Osteocyte (in vitro differentiated cells): ENCODE data around the gene EVC. TPM values are rescaled to one million over a fixed set of nuclear protein-coding genes. Genes with fewer than 3 reads are reported as not detected.

Source experiments
- DNase-seq: peaks from one replicate; pipeline ENCODE4 v3.0.0; 2021; ENCODE audit warnings: mixed read lengths; ENCODE audit not compliant: unreplicated experiment; ENCODE audit errors: extremely low spot score
- H3K27ac Mint-ChIP-seq: one replicate; pipeline ENCODE4 v1.8.0; 2021; ENCODE audit warnings: mild to moderate bottlenecking, mixed read lengths; ENCODE audit not compliant: unreplicated experiment
- H3K27me3 Mint-ChIP-seq: one replicate; pipeline ENCODE4 v1.8.0; 2021; ENCODE audit warnings: mixed read lengths; ENCODE audit not compliant: unreplicated experiment
- H3K36me3 Mint-ChIP-seq: one replicate; pipeline ENCODE4 v1.8.0; 2021; ENCODE audit warnings: mixed read lengths; ENCODE audit not compliant: unreplicated experiment
- H3K4me1 Mint-ChIP-seq: one replicate; pipeline ENCODE4 v1.8.0; 2021; ENCODE audit warnings: mixed read lengths; ENCODE audit not compliant: unreplicated experiment
- H3K4me3 Mint-ChIP-seq: one replicate; pipeline ENCODE4 v1.8.0; 2021; ENCODE audit warnings: mild to moderate bottlenecking, moderate library complexity, mixed read lengths; ENCODE audit not compliant: unreplicated experiment
- H3K9me3 Mint-ChIP-seq: one replicate; pipeline ENCODE4 v1.8.0; 2021; ENCODE audit warnings: mixed read lengths; ENCODE audit not compliant: unreplicated experiment
- total RNA-seq: library from RNA; stranded (reverse); gene quantifications from 2 replicates; pipeline ENCODE4 v1.2.1, GENCODE V29; 2021
- TF ChIP-seq, protein P1 (sequence below): fragments of 200-600 bp; sonication (generic); IDR thresholded peaks from 2 replicates; pipeline ENCODE4 v1.5.0; 2021; ENCODE audit warnings: antibody characterized with exemption, mild to moderate bottlenecking, moderate library complexity

The EVC gene
- total RNA-seq, 1 donor from 2014 or later = 41.6 TPM

DNA sequence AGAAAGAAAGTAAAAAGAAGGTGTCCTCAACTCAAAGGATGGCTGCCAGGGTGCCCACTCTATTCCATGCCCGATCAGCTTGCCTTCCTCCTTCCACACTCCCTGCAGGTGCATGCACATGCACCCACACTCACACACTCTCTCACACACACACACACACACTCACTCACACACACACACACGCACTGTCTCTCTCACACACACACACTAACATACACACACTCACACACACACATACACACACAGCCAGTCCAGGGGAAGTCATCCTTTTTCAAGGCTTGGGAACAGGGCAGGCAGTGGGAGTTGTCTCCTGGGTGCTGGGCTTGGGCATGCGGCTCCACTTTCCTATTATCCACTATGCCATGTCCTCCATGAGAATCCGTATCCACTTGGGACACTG is 131.5 kb downstream of the EVC start:
- TF ChIP-seq, protein P1, sequence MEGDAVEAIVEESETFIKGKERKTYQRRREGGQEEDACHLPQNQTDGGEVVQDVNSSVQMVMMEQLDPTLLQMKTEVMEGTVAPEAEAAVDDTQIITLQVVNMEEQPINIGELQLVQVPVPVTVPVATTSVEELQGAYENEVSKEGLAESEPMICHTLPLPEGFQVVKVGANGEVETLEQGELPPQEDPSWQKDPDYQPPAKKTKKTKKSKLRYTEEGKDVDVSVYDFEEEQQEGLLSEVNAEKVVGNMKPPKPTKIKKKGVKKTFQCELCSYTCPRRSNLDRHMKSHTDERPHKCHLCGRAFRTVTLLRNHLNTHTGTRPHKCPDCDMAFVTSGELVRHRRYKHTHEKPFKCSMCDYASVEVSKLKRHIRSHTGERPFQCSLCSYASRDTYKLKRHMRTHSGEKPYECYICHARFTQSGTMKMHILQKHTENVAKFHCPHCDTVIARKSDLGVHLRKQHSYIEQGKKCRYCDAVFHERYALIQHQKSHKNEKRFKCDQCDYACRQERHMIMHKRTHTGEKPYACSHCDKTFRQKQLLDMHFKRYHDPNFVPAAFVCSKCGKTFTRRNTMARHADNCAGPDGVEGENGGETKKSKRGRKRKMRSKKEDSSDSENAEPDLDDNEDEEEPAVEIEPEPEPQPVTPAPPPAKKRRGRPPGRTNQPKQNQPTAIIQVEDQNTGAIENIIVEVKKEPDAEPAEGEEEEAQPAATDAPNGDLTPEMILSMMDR = no peak
- Mint-ChIP-seq H3K27ac (no peak overlapping the region), H3K9me3 (no peaks in the 10 kb centered on the region), H3K27me3 (no peaks in the 10 kb centered on the region), H3K4me1 (no peaks in the 10 kb centered on the region), H3K36me3 (peaks cover 10% of the 10 kb centered on the region), H3K4me3 (no peak overlapping the region)
- DNase-seq = no peak

DNA sequence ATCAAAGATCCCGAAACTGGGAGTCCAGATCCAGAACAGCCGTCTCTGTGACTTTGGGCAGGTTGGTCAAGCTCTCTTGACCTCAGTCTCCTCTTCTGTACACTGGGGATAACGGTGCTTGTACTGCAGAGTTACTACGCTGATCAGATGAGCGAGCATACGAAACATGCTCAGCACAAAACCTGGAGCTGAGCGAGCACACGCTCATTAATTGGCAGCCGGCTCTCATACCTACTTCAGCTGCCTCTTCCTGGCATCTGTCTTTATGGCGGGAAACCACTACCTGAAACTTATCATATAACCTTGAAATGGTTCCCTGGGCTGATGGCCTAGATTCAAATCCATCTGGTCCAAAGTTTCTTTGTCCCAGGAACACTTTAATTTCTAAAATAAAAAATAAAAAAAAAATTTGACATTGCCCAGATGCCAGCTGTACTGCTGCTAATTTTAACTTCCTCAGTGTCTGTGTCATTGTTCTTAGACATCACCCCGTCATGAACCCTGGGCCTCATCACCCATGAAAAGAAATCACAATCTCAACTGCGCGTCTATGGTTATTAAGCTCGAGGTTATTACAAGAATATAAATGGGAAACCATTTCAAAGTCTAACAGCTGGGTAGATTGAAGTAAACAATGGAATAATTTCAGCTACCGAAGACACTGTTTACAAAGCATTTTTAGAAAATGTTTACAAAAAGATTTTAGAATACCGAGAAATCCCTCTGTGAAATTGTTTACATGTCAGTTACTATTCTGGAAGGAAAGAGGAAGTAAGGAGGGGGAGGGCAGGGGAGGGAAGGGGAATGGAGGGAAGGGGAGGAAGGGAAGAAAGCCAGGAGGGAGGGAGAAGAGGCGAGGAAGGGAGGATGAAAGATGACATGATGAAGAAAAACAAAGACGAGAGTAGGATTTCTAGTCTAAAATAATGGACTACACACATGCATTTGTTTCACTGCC is 132.9 kb downstream of the EVC start:
- H3K4me1 Mint-ChIP-seq = no peaks in the 10 kb centered on the region
- no peak for DNase-seq
- no peaks in the 10 kb centered on the region for H3K27me3 Mint-ChIP-seq
- peaks cover 17% of the 10 kb centered on the region for H3K36me3 Mint-ChIP-seq
- TF ChIP-seq, protein P1 = no peak
- no peak overlapping the region for H3K27ac Mint-ChIP-seq
- no peaks in the 10 kb centered on the region for H3K9me3 Mint-ChIP-seq
- H3K4me3 Mint-ChIP-seq = no peak overlapping the region

DNA sequence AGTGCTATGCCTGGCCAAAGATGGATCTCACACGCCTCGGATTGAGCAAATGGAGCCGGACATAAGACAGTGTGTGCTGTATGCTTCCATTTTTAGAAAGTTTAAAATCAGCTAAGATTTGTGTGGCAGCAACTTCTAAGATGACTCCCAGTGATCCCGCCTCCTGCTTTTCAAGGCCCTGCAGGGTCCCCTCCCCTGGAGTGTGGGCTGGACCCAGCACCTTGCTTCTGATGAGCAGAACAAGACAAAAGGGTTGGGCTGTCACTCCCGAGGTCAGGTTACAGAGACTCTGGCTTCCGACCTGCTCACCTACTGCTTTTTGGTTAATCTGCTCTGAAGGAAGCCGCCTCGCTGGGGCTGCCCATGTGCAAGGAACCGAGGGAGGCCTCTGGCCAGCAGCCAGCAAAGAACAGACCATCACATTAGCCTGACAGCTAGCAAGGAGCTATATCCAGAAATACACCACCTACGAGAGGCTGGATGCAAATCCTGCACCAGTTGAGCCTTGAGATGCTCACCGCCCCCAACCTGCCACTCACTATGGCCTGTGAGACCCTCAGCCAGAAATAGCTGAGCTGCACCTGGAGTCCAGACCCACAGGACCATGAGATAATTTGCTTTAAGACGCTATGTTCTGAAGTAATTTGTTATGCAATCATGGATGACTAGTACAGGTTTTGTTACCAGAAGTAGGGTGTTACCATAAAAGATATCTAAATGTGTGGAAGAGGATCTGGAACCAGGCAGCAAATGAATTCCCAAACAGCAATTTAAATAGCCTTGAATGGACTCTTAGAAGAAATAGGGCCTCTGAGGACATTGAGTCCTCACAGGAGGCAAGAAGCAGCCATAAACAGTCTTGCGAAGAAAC is 134.3 kb downstream of the EVC start:
- TF ChIP-seq, protein P1 = no peak
- Mint-ChIP-seq H3K4me3 (no peak overlapping the region), H3K9me3 (no peaks in the 10 kb centered on the region), H3K27me3 (no peaks in the 10 kb centered on the region), H3K4me1 (no peaks in the 10 kb centered on the region), H3K27ac (no peak overlapping the region), H3K36me3 (peaks cover 19% of the 10 kb centered on the region)
- no peak for DNase-seq

DNA sequence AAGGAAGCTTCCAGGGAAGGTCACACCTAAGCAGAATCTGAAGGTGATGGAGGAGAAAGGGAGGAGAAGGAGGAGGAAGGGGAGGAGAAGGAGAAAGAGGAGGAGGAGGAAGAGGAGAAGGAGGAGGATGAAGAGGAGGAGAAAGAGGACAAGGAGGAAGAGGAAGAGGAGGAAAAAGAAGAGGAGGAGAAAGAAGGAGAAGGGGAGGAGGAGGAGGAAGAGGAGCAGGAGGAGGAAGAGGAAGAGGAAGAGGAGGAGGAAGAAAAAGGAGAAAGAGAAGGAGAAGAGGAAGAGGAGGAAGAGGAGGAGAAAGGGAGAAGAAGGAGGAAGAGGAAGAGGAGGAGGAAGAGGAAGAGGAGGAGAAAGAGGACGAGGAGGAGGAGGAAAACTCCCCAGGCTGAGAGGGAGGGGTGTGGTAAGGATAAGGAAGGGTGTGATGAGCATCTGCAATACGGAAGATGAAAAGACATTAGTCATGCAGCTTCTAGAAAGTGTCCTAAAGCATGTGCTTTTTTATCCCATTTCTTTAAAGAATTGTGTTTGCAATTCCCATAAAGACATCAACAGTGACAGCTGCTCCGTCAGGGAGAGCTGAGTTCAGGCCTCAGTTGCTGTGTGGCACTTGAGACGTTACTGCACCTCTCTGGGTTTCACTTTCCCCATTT is 140.8 kb downstream of the EVC start:
- TF ChIP-seq, protein P1 = no peak
- DNase-seq = no peak
- Mint-ChIP-seq H3K9me3 (no peaks in the 10 kb centered on the region), H3K36me3 (peaks cover 11% of the 10 kb centered on the region), H3K4me3 (no peak overlapping the region), H3K4me1 (no peaks in the 10 kb centered on the region), H3K27me3 (no peaks in the 10 kb centered on the region), H3K27ac (no peak overlapping the region)
